Loucy (cell line): ENCODE data around the gene USP2.
A peak's percentile ranks its signal among the peaks of the same experiment; 100 is the strongest.

Experiments used
- H2AFZ ChIP-seq: fragments of 200-600 bp; sonication (generic); 2 replicates; pipeline ENCODE4 v1.6.0; 2016; ENCODE audit warnings: antibody characterized with exemption, mild to moderate bottlenecking, low read length, moderate library complexity
- H3F3A ChIP-seq: fragments of 200-600 bp; 2 replicates; pipeline ENCODE4 v1.6.0; 2016; ENCODE audit warnings: antibody characterized with exemption, low read depth, mild to moderate bottlenecking
- H3K27me3 ChIP-seq: fragments of 200-600 bp; sonication (generic); 2 replicates; pipeline ENCODE4 v1.6.1; 2014; ENCODE audit warnings: low read length, mild to moderate bottlenecking; ENCODE audit not compliant: insufficient read depth, poor library complexity, severe bottlenecking
- H3K36me3 ChIP-seq: fragments of 200-600 bp; sonication (generic); 2 replicates; pipeline ENCODE4 v1.6.1; 2016; ENCODE audit warnings: low read length; ENCODE audit not compliant: insufficient read depth
- H3K4me1 ChIP-seq: fragments of 200-600 bp; sonication (generic); 2 replicates; pipeline ENCODE4 v1.5.1; 2014; ENCODE audit warnings: low read length, mild to moderate bottlenecking; ENCODE audit not compliant: insufficient read depth, poor library complexity, severe bottlenecking
- H3K4me2 ChIP-seq: fragments of 200-600 bp; sonication (generic); 2 replicates; pipeline ENCODE4 v1.6.0; 2014; ENCODE audit warnings: antibody characterized with exemption, low read length, low read depth, mild to moderate bottlenecking; ENCODE audit not compliant: poor library complexity, severe bottlenecking
- H3K4me3 ChIP-seq: fragments of 200-600 bp; sonication (generic); 2 replicates; pipeline ENCODE4 v1.5.1; 2014; ENCODE audit warnings: low read length, mild to moderate bottlenecking, mixed read lengths; ENCODE audit not compliant: poor library complexity, severe bottlenecking
- H3K79me2 ChIP-seq: fragments of 200-600 bp; sonication (generic); 2 replicates; pipeline ENCODE4 v1.6.1; 2014; ENCODE audit warnings: low read length; ENCODE audit not compliant: insufficient read depth
- H3K9ac ChIP-seq: fragments of 200-600 bp; sonication (generic); 2 replicates; pipeline ENCODE4 v1.6.0; 2014; ENCODE audit warnings: mild to moderate bottlenecking, low read depth, low read length, moderate library complexity; ENCODE audit not compliant: poor library complexity, severe bottlenecking
- H3K9me2 ChIP-seq: fragments of 200-600 bp; sonication (generic); replicated peaks from 2 replicates; pipeline ENCODE4 v1.6.1; 2016; ENCODE audit warnings: low read depth, low read length, mixed read lengths
- H3K9me3 ChIP-seq: fragments of 200-600 bp; sonication (generic); 2 replicates; pipeline ENCODE4 v1.6.1; 2014; ENCODE audit warnings: mild to moderate bottlenecking, antibody characterized with exemption, low read length, low read depth; ENCODE audit not compliant: insufficient read depth
- H4K20me1 ChIP-seq: fragments of 200-600 bp; sonication (generic); 2 replicates; pipeline ENCODE4 v1.6.0; 2014; ENCODE audit warnings: antibody characterized with exemption, low read length, mild to moderate bottlenecking; ENCODE audit not compliant: insufficient read depth, poor library complexity, severe bottlenecking
- CTCF ChIP-seq: fragments of 200-600 bp; sonication (generic); conservative IDR thresholded peaks from 2 replicates; pipeline ENCODE4 v1.5.1; 2014; ENCODE audit warnings: mild to moderate bottlenecking, antibody characterized with exemption, low read length
- EZH2phosphoT487 ChIP-seq: fragments of 200-600 bp; IDR thresholded peaks from 2 replicates; pipeline ENCODE4 v1.6.1; 2018; ENCODE audit warnings: antibody characterized with exemption, mild to moderate bottlenecking, moderate library complexity, borderline replicate concordance

USP2 gene

GRCh38 chr11:119361056-119361787, 20.3 kb downstream of the USP2 start:
- Histone ChIP-seq H3K4me3 (no peak overlapping the region), H2AFZ (no peak overlapping the region), H3K4me1 (peaks cover 10% of the 10 kb centered on the region), H3K9ac (no peak overlapping the region), H3K9me3 (no peaks in the 10 kb centered on the region), H3K9me2 (no peaks in the 10 kb centered on the region), H3K27me3 (no peaks in the 10 kb centered on the region), H4K20me1 (no peaks in the 10 kb centered on the region), H3K79me2 (no peaks in the 10 kb centered on the region), H3K4me2 (no peak overlapping the region), H3K36me3 (no peaks in the 10 kb centered on the region), H3F3A (no peaks in the 10 kb centered on the region)
- no peak for TF ChIP-seq EZH2phosphoT487
- no peak for TF ChIP-seq CTCF

GRCh38 chr11:119359365-119360214, 21.9 kb downstream of the USP2 start:
- Histone ChIP-seq H3F3A (no peaks in the 10 kb centered on the region), H4K20me1 (no peaks in the 10 kb centered on the region), H3K9me2 (no peaks in the 10 kb centered on the region), H3K4me3 (no peak overlapping the region), H3K4me1 (peaks cover 10% of the 10 kb centered on the region), H3K9me3 (no peaks in the 10 kb centered on the region), H3K4me2 (peak overlapping the region; percentile 36), H3K9ac (no peak overlapping the region), H2AFZ (peak overlapping the region; percentile 51; the same call in 1 of the 2 replicates), H3K36me3 (no peaks in the 10 kb centered on the region), H3K79me2 (no peaks in the 10 kb centered on the region), H3K27me3 (no peaks in the 10 kb centered on the region)
- TF ChIP-seq CTCF (no peak), EZH2phosphoT487 (no peak)

- H3K4me2 ChIP-seq: peak overlapping the region; percentile 86
These were observed 24.4 kb downstream of the USP2 start for GRCh38 chr11:119357074-119357473.

More at GRCh38 chr11:119357074-119357473, 24.4 kb downstream of the USP2 start:
- Histone ChIP-seq H4K20me1 (no peaks in the 10 kb centered on the region), H3K27me3 (no peaks in the 10 kb centered on the region), H3K36me3 (no peaks in the 10 kb centered on the region), H3K9me3 (no peaks in the 10 kb centered on the region), H3K79me2 (no peaks in the 10 kb centered on the region), H3K9me2 (no peaks in the 10 kb centered on the region), H3K4me3 (peak overlapping the region; percentile 90), H3K4me1 (peaks cover 10% of the 10 kb centered on the region), H3F3A (no peaks in the 10 kb centered on the region), H2AFZ (peak overlapping the region; percentile 100; the same call in 1 of the 2 replicates), H3K9ac (no peak overlapping the region)
- TF ChIP-seq CTCF: no peak
